Upper lobe of left lung (tissue), 6 donors: ENCODE data around the gene GVQW3. TPM values are rescaled to one million over a fixed set of nuclear protein-coding genes. Genes with fewer than 3 reads are reported as not detected.
A peak's percentile ranks its signal among the peaks of the same experiment; 100 is the strongest.

Experiments used
- ATAC-seq, 2 donors: fragments of 200-7000 bp; cut with Tn5 transposase; one replicate each; pipeline ENCODE4 v1.9.1; 2022; ENCODE audit warnings: mild to moderate bottlenecking in 2 of 2, moderate library complexity in 2 of 2; ENCODE audit not compliant: low FRiP score in 2 of 2
- DNase-seq, 2 donors: peaks; one replicate each; pipeline ENCODE4 v3.0.0-alpha.2; 2019 to 2020
- H3K27ac ChIP-seq, 4 donors: fragments of 200-600 bp; sonication (generic); one replicate each; pipeline ENCODE4 v1.5.1; 2016 to 2019
- H3K27me3 ChIP-seq, 4 donors: fragments of 200-600 bp; sonication (generic); one replicate each; pipeline ENCODE4 v1.5.1; 2017 to 2019
- H3K36me3 ChIP-seq, 4 donors: fragments of 200-600 bp; sonication (generic); one replicate each; pipeline ENCODE4 v1.5.1; 2016 to 2019
- H3K4me1 ChIP-seq, 4 donors: fragments of 200-600 bp; sonication (generic); one replicate each; pipeline ENCODE4 v1.5.1; 2018 to 2019
- H3K4me3 ChIP-seq, 4 donors: fragments of 200-600 bp; sonication (generic); one replicate each; pipeline ENCODE4 v1.5.1; 2017 to 2019; ENCODE audit warnings: mild to moderate bottlenecking in 2 of 4, moderate library complexity in 1 of 4
- H3K9me3 ChIP-seq, 4 donors: fragments of 200-600 bp; sonication (generic); one replicate each; pipeline ENCODE4 v1.5.1; 2018 to 2019
- EP300 ChIP-seq, 4 donors: sonication (generic); formaldehyde crosslinking; IDR thresholded peaks; one replicate each; pipeline ENCODE4 v1.5.1; 2017; ENCODE audit warnings: antibody characterized with exemption in 4 of 4, control low read depth in 2 of 4
- POLR2A ChIP-seq, 4 donors: fragments of 450-650 bp; IDR thresholded peaks; one replicate each; pipeline ENCODE4 v1.5.1; 2016 to 2017; ENCODE audit warnings: antibody characterized with exemption in 4 of 4, mild to moderate bottlenecking in 2 of 4
- POLR2AphosphoS5 ChIP-seq, 2 donors: sonication (generic); formaldehyde crosslinking; IDR thresholded peaks; one replicate each; pipeline ENCODE4 v1.5.1; 2017; ENCODE audit warnings: antibody characterized with exemption in 2 of 2
- WGBS, 2 donors: methylation state at CpG; one replicate each; pipeline ENCODE4 v1.1.5; 2017 to 2018; 5-methylcytosine and 5-hydroxymethylcytosine counted together
- total RNA-seq, 6 donors: library from RNA; depleted of rRNA in 4 of 6; stranded (reverse); fragments of >200 nt in 4 of 6; gene quantifications; one replicate each; pipeline versions ENCODE4 v1.1.0 to v1.2.1, GENCODE V29; 2016 to 2021
- TF ChIP-seq, protein P1 (sequence below), 6 experiments: fragments of 450-650 bp in 4 of 6; fragments of 200-600 bp in 2 of 6; sonication (generic) in 2 of 6; IDR thresholded peaks; one replicate each; pipeline ENCODE4 v1.5.1; 2016 to 2019; ENCODE audit warnings: antibody characterized with exemption in 6 of 6
- donor health status: DM: no; HTN: no; CAD: no; lungs with moderate emphysema.
- donor health status: DM: no; HTN: yes; CAD: no; lungs with severe emphysema.

Gene GVQW3
- total RNA-seq, 6 donors from 2014 or later = 1.2 to 4.8 (median 2.0) TPM

DNA sequence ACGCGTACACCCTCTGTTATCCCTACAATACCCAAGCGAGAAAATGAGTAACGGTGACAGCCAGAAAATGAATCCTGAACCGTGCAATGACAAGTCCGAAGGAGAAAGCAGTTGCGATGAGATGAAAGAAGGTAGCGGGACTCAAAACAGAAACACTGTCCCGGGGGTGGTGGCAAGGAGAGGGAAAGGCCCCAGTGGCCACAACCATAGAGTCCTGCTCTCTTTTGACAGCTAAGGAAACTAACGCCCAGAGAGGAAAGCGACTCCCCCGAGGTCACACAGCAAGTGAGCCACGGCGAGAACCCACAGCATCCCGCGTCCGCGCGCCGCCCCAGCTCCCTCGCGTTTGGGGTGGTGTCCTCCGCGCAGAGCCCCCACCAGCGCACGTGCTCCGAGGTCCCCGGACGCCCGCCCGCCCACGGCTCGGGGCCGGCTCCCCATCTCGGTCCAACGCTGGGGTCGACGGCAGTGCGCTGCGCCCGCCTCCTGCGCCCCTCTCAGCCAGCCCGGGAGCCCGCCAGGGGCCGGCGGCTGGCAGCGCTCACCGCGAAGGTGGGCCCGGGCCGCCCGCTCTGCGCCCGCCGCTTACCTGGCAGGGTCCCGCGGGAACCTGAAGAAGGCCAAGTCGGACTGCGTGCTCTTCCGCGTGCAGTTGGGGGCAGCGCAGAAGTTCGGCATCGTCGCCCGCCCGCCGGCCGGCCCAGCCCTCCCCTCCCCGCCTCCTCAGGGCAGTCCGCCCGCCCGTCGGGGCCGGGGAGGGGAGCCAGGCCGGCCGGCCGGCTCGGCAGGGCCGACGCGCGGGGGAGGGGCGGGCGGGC, 755 bp upstream of the GVQW3 start:
- H3K4me1 ChIP-seq = peaks cover 33 to 39% (median 36%) of the 10 kb centered on the region in 4 donors
- peak; percentile 23 to 91 for DNase-seq
- peak overlapping the region; percentile 74 to 91 (median 83) for H3K4me3 ChIP-seq
- no peaks in the 10 kb centered on the region for H3K27me3 ChIP-seq
- 1% methylated on average over 25 of the region's 85 CpGs for WGBS, 2 donors
- TF ChIP-seq POLR2AphosphoS5 (IDR thresholded peaks at IDR 0.05) (no peak), POLR2A (IDR thresholded peaks at IDR 0.05) (peak in 1 of 4 donors; percentile 30)
- H3K36me3 ChIP-seq = no peaks in the 10 kb centered on the region
- ATAC-seq = peak in 1 of 2 donors; percentile 35
- no peaks in the 10 kb centered on the region for H3K9me3 ChIP-seq
- H3K27ac ChIP-seq = peak overlapping the region; percentile 84 to 93 (median 88)

GRCh38 chr11:76382209-76382608, 1.1 kb downstream of the GVQW3 start:
- DNase-seq (no peak), ATAC-seq (no peak)
- Histone ChIP-seq H3K36me3 (no peaks in the 10 kb centered on the region), H3K9me3 (no peaks in the 10 kb centered on the region), H3K4me1 (peaks cover 25 to 34% (median 29%) of the 10 kb centered on the region in 4 donors), H3K27me3 (no peaks in the 10 kb centered on the region), H3K27ac (no peak overlapping the region), H3K4me3 (no peak overlapping the region)
- WGBS, 2 donors = 80 to 81% methylated on average over 6 of the region's 6 CpGs
- TF ChIP-seq, protein P1, sequence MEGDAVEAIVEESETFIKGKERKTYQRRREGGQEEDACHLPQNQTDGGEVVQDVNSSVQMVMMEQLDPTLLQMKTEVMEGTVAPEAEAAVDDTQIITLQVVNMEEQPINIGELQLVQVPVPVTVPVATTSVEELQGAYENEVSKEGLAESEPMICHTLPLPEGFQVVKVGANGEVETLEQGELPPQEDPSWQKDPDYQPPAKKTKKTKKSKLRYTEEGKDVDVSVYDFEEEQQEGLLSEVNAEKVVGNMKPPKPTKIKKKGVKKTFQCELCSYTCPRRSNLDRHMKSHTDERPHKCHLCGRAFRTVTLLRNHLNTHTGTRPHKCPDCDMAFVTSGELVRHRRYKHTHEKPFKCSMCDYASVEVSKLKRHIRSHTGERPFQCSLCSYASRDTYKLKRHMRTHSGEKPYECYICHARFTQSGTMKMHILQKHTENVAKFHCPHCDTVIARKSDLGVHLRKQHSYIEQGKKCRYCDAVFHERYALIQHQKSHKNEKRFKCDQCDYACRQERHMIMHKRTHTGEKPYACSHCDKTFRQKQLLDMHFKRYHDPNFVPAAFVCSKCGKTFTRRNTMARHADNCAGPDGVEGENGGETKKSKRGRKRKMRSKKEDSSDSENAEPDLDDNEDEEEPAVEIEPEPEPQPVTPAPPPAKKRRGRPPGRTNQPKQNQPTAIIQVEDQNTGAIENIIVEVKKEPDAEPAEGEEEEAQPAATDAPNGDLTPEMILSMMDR (IDR thresholded peaks at IDR 0.05) = no peak
- TF ChIP-seq EP300 (IDR thresholded peaks at IDR 0.05) (no peak), POLR2A (IDR thresholded peaks at IDR 0.05) (no peak), POLR2AphosphoS5 (IDR thresholded peaks at IDR 0.05) (no peak)

- no peak for TF ChIP-seq EP300 (IDR thresholded peaks at IDR 0.05)
- TF ChIP-seq POLR2AphosphoS5 (IDR thresholded peaks at IDR 0.05) = no peak
- TF ChIP-seq POLR2A (IDR thresholded peaks at IDR 0.05) = no peak
- TF ChIP-seq, protein P1 (IDR thresholded peaks at IDR 0.05) = no peak
- no peak overlapping the region for H3K4me3 ChIP-seq
- DNase-seq (no peak), ATAC-seq (no peak)
- 84 to 86% methylated on average over 5 of the region's 5 CpGs for WGBS, 2 donors
- no peaks in the 10 kb centered on the region for H3K9me3 ChIP-seq
- H3K27me3 ChIP-seq = no peaks in the 10 kb centered on the region
- no peaks in the 10 kb centered on the region for H3K36me3 ChIP-seq
- peaks cover 10 to 13% (median 12%) of the 10 kb centered on the region in 4 donors for H3K4me1 ChIP-seq
- H3K27ac ChIP-seq = no peak overlapping the region
Observed at GRCh38 chr11:76385903-76386302, 4.8 kb downstream of the GVQW3 start.

DNA sequence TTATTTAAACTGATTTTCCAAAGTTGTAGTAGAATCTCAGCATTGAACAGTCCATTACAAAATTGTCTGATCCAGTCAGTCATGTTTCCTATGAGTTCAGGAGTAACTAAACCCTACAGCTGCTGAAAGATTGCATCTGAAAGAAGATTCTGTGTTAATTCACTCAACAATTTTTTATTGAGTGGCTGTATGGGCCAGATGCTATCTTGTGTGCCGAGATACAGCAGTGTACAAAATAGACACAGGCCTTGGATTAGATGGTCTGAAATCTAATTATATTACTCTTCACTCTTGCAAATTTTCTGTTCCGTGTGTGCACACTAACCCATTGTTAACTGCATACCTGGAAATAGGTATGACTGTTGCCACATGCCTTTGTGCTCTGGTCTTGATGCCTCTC, 7.3 kb downstream of the GVQW3 start:
- Histone ChIP-seq H3K27me3 (no peaks in the 10 kb centered on the region), H3K36me3 (no peaks in the 10 kb centered on the region), H3K4me1 (no peaks in the 10 kb centered on the region), H3K9me3 (no peaks in the 10 kb centered on the region), H3K4me3 (no peak overlapping the region), H3K27ac (no peak overlapping the region)
- no peak for DNase-seq
- no peak for TF ChIP-seq EP300 (IDR thresholded peaks at IDR 0.05)
- TF ChIP-seq, protein P1 (IDR thresholded peaks at IDR 0.05) = no peak
- TF ChIP-seq POLR2AphosphoS5 (IDR thresholded peaks at IDR 0.05) = no peak
- TF ChIP-seq POLR2A (IDR thresholded peaks at IDR 0.05) = no peak
- no peak for ATAC-seq
- WGBS, 2 donors = 89 to 97% methylated on average over 2 of the region's 2 CpGs

DNA sequence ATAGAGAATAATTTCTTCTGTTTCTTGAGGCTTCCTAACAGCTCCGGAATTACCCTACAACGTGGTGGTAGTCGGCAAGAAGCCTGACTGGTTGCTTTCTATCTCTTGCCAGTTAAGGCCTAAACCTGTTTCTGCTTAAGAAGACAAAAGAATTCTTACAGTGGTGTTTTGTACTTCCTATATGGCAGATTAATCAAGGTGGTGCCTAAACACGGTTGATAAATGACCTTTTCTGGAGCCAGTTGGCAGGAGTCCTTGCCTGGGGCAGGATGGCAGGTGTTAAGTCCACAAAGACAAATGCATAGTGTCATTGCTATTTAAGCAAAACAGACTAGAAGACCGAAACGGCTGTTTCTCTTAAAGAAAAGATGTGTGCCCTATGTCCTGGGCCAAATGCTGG, 9.9 kb downstream of the GVQW3 start:
- H3K27me3 ChIP-seq = no peaks in the 10 kb centered on the region
- ATAC-seq (no peak), DNase-seq (no peak)
- no peaks in the 10 kb centered on the region for H3K9me3 ChIP-seq
- 44 to 50% methylated on average over 6 of the region's 6 CpGs for WGBS, 2 donors
- no peak overlapping the region for H3K27ac ChIP-seq
- H3K4me3 ChIP-seq = no peak overlapping the region
- no peaks in the 10 kb centered on the region for H3K4me1 ChIP-seq
- no peaks in the 10 kb centered on the region for H3K36me3 ChIP-seq
- TF ChIP-seq POLR2A (IDR thresholded peaks at IDR 0.05) (no peak), EP300 (IDR thresholded peaks at IDR 0.05) (no peak), POLR2AphosphoS5 (IDR thresholded peaks at IDR 0.05) (no peak)
- TF ChIP-seq, protein P1 (IDR thresholded peaks at IDR 0.05) = no peak
